IPS-18a (cell line): Measurements from ENCODE around the gene MTA3.

Experiments used
- H3K27ac ChIP-seq: one replicate; pipeline ENCODE4 v1.5.1; 2013; ENCODE audit warnings: low read length
- H3K27me3 ChIP-seq: one replicate; pipeline ENCODE4 v1.6.1; 2013; ENCODE audit warnings: mild to moderate bottlenecking, low read length; ENCODE audit not compliant: control insufficient read depth, insufficient read depth
- H3K36me3 ChIP-seq: one replicate; pipeline ENCODE4 v1.6.1; 2013; ENCODE audit warnings: low read depth, low read length; ENCODE audit not compliant: control insufficient read depth
- H3K4me1 ChIP-seq: one replicate; pipeline ENCODE4 v1.6.1; 2013; ENCODE audit warnings: low read depth, low read length; ENCODE audit not compliant: control insufficient read depth
- H3K4me3 ChIP-seq: one replicate; pipeline ENCODE4 v1.5.1; 2013; ENCODE audit warnings: low read length
- H3K9ac ChIP-seq: one replicate; pipeline ENCODE4 v1.6.1; 2013; ENCODE audit warnings: mild to moderate bottlenecking, low read length, moderate library complexity
- H3K9me3 ChIP-seq: one replicate; pipeline ENCODE4 v1.6.1; 2013; ENCODE audit warnings: low read depth, low read length; ENCODE audit not compliant: control insufficient read depth

MTA3 gene

DNA sequence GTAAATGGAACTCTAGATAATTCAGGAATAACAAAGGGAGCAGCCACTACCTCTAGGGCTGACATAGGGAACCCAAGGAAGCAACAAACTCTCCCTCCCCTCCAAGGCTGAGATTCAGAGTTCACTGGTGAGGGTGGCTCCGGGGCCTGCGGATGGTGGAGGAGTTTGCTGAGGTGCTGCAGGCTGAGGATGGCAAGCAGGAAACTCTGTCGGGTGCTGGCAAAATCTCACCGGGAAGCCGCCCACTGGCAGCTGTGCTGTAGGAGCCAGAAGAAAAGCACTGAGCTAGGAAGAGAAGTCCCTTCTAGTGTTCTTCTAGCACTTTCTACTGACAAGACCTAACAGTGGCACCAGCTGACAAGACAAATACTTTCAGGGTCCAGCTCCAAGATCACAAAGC lies 236.5 kb downstream of the MTA3 start:
- no peak overlapping the region for H3K4me3 ChIP-seq
- no peaks in the 10 kb centered on the region for H3K36me3 ChIP-seq
- H3K27me3 ChIP-seq, result peaks cover 11% of the 10 kb centered on the region
- H3K9me3 ChIP-seq, result no peaks in the 10 kb centered on the region
- H3K9ac ChIP-seq, result no peak overlapping the region
- H3K4me1 ChIP-seq, result no peaks in the 10 kb centered on the region
- no peak overlapping the region for H3K27ac ChIP-seq
